Measurements from ENCODE around the gene PRM1.
A peak's percentile ranks its signal among the peaks of the same experiment; 100 is the strongest.

The PRM1 gene, protein sequence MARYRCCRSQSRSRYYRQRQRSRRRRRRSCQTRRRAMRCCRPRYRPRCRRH

DNA sequence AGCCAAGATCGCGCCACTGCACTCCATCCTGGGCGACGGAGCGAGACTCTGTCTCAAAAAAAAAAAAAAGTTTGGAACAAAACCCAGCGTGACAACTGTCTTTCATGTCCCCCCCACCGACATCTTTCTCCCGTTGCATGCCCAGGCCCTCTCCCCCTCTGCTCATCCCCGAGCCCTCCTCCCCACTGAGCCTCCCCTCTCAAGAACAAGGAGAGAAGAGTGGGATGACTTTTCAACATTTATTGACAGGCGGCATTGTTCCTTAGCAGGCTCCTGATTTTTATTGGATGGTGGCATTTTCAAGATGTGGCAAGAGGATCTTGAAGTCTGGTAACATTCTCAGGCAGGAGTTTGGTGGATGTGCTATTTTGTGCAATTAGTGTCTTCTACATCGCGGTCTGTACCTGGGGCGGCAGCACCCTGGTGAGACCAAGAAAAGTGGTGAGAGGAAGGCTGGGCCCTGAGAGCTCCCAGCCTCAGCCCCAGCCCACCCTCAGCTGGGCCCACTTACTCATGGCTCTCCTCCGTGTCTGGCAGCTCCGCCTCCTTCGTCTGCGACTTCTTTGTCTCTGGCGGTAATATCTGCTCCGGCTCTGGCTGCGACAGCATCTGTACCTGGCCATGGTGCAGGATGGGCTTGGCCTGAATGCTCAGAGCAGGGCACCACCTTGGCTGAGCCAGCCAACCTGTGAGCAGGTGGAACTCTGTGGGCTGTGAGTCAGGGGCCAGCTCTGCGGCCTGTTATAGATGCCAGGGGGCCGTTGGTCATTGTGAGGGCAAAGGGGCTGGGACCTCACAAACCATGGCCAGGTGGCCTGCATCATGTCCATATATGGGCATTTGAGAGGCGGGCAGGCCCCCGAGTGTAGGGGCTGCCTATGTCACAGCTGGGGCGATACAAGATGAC lies at the start of gene PRM1:
Gene PRM1, minus strand, starts transcription at position 715 of the 907 bp plus-strand sequence. Its CDS starts 92 bp downstream, at position 623.
- DNase-seq = no peak

DNA sequence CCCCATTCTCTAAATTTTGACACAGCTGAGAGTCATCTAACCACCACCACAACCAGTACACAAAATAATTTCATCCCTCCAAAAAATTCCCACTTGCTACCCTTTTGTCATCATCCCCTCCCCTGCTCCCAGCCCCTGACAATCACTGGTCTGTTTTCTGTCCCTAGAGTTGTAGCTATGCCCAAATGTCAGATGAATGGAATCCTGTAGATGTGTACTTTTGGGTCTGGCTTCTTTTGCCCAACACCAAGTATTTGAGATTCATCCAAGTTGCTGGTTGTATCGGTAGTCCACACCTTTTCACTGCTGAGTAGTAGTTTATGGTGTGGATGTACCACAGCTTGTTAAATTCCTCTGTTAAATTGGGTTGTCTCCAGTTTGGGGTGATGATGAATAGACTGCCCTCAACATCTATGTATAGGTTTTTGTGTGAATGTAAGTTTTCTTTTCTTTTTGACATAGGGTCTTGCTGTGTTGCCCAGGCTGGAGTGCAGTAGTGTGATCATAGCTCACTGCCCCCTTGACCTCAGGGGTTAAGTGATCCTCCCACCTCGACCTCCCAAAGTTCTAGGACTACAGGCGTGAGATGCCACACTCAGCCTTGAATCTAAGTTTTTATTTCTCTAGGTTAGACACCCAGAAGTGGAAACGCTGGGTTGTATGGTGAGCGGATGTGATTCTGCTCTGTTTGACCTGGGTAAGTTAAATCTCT lies 49.6 kb upstream of the PRM1 start:
- no peak for DNase-seq

DNA sequence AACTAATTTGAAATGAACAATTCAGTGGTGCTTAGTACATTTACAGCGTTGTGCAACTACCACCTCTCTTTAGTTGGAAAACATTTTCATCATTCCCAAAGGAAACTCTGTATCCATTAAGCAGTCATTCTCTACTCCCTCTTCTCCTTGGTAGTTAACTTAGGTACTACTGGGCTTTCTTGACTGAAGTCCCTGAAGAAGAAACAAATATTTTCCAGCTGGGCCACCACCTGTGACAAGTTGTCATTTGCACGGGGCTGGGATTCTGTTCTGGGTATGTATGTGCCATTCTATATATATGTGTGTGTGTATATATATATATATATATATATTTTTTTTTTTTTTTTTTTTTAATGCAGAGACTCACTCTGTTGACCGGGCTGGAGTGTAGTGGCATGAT lies 48.8 kb upstream of the PRM1 start:
- DNase-seq = no peak

DNA sequence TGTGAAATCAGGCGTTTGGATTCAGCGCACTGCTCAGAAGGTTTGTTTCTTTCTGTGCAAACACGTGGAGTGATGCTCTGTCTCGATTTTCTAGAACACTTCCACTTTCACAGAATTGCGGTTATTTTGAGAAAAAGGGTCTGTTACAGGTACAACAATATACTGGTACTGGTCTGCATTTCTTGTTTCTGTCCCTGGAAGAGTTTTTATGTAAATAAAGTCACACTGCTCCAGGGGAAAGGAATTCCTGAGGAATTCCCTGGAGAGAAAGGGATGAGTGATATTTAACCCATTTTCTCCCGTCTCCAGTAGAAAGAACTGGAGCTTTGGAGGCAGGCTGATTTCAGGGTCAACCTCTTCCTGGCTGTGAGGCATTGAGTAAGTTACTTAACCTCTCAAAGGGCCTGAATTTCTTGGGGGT lies 48.0 kb upstream of the PRM1 start:
- DNase-seq = no peak

DNA sequence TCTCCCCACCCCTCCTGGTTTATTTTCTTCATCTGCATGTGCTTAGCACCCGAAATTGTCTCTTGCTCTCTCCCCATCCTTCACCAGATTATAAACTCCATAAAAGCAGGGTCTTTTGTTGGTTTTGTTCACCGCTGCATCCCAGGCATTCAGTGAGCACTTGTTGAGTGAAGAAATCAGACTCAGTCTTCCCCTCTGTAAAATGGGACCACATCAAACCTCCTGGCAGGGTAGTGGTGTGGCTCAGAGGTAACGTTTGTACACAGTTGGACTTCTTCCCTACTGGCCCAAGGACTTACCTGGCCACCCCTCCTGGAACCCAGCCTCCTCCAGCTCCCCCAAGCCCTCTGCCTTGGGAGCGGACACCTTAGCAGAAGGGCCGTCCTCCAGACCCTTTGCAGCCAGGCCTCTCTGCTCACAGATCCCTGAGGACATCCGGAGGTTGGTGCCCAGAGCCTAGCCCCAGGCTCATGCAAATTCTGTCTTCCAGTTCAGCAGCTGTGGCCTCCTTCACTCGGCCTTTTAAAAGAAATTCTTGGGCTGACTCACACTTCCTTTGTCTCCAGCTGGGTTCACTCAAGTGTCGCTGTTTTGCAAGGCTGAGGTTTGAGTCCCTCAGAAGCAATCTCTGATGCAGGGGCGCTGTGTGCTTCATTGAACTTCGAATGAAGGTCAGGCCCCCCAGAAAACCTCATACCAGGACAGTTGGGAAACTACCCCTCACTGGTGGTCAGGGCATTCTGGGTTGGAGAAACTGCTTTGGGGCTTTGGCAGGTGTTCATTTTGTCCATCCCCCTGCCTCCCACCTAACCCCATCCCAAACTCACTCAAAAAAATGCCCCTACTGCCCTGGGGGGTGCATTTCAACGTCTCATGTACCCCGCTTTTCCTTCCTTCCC lies 47.3 kb upstream of the PRM1 start:
- DNase-seq = peak; percentile 39

DNA sequence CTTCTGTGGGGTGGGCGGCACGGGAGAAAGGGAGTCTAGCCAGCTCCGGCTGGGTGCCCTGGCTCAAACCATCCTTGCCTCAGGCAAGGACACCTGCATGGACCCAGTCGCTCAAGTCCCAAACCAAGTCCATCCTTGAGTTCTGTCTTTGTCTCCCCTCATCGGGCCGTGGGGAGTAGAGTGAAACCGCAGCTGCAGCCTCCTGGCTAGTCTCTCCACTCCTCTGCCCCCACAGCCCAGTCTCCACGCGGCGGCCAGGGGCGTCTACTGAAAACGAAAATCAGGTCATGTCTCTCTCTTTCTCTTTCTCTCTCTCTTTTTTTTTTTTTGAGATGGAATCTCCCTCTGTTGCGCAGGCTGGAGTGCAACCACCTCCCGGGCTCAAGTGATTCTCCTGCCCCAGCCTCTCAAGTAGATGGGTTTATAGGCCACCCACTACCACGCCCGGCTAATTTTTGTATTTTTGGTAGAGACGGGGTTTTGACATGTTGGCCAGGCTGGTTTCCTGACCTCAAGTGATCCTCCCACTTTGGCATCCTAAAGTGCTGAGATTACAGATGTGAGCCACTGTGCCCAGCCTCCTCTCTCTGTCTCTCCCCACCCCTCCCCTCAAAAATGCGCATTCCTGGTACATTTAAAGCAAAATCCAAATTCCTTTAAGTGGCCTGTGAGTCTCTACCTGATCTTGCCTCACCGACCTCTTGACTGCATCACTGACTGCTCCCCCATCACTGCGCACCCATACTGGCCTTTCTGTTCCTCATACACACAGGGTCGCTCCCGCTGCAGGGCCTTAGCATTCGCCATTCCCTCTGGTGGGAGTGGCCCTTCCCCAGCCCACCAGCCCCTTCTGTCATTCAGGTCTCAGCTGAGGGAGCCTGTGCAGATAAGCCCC lies 46.4 kb upstream of the PRM1 start:
- DNase-seq = no peak

DNA sequence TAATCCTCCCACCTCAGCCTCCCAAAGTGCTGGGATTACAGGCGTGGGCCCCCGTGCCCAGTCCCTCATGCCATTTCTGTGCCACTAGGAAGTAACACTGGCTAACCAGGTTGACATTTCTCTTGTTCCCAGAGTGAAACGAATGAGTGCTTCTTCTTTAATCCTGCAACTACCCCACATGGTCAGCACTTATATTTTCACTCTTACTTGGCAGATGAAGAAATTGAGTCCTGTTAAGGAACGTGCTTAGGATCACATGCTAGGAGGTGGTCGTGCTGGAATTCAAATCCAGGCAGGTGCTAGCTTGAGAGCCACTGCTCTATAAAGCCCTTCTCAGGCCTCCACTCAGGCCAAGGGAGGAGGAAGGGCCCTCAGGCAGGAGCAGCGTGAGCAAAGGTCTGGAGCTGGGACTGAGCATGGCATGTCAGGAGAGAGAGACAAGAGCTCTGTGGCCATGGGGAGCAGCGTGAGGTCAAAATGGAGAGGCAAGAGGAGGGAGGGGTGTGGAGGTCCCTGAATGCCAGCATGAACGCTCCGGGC lies 45.7 kb upstream of the PRM1 start:
- no peak for DNase-seq

DNA sequence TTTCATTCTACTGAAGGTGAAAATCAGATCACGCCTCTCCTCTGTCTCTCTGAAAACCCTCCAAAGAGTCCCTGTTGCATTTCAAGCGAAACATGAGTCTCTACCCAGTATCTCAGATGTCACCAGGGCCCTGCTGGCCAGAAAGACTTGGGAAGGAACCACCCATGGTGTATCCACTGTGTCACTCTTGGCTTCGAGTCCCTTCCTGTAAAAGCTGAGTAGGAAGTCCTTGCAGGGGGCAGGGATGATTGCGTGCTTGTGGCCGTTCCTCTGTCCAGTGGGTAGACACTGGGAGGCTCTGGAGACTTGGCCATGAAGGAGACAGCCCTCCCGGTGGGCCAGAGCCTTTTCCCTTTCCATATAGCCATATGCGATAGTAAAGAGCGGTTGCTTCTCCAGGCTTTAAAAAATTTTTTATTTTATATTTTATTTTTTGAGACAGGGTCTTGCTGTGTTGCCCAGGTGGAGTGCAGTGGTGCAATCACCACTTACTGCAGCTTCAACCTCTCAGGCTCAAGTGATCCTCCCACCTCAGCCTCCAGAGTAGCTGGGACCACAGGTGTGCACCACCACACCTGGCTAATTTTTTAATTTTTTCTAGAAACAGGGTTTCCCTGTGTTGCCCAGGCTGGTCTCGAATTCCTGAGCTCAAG lies 45.1 kb upstream of the PRM1 start:
- DNase-seq = no peak

DNA sequence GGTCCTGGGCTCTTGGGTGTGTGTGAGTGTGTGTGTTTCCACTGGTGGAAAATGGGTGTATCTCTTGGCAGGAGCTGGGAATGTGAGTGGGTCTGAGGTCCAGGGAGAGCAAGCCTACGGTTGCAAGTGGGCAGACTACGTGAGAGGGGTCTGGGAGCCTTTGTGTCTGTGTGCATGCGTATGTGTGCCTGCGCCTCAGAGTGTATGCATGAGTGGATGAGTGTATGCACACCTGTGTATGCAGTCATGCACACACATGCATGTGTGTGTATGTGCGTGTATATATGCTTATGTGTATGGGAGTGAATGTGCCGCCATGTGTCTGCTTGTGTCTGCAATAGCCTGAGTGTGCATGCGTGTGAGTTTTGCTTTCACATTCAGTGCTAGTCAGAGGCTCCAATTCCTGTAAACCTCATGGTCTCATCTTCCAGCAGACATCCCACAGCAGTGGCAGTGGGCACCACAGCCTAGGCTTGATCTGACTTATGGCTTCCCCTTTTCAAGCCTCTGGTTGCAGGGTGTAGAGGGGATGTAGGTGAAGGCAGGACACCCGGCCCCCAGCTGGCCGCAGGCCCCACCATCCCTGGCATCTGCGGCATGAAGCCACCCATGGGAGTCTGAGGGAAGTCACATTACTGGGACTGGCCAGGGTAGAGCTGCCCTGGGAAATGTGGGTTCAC lies 44.4 kb upstream of the PRM1 start:
- no peak for DNase-seq

DNA sequence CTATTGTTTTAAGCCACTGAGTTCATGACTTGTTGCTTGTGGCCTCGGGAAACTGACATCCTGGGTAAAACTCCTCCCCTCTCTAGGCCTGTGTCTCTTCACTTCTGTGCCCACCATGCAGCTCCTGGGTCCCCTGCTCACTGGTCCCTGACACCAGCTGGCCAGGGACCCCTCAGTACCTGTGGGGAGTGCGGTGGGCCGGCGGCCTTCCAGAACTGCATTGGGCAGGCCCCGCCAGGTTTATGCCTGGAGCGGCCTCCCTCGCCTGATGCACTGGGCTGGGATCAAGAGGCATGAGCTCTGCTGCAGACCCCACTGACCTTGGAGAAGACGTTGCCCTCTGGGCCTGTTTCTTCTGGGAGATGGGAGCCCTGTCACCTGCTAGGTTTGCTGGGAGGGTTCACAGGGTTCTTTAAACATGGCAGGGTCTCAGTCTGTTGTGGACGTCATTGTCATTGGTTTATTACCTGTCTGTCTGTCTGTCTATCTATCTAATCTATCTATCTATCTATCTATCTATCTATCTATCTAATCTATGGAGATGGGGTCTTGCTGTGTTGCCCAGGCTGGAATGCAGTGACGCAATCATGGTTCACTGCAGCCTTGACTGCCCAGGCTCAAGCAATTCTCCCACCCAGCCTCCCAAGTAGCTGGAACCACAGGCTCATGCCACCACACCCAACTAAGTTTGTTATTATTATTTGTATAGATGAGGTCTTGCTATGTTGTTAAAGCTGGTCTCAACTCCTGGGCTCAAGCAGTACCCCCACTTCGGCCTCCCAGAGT lies 42.6 kb upstream of the PRM1 start:
- no peak for DNase-seq

DNA sequence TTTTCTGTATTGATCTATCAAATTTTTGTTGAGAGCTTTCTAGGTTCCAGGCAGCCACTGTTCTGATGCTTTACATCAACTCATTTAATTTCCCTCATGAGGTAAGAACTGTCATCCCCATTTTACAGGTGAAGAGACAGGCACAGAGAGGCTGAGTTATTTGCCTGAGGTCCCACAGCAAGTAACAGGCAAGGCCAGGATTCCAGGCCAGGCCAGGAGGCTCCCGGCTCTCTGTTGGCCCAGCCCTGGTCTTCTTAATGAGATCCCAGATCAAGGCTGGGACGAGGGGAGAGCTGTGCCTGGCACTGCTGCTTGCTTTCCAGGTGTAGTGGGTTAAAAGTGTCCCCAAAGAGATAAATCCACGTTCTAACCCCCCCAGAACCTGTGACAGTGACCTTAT lies 41.7 kb upstream of the PRM1 start:
- no peak for DNase-seq

DNA sequence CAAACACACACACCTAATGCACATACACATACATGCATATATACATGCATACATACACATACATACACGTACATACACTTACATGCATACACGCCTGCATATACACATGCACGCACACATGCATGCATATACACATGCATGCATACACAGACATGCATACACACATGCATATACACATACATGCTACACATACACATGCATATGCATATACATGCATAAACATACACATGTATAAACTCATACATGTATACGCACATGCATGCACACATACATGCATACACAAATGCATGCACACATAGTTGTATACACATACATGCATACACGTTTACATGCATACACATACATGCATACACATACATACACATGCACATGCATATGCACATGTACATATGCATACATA lies 40.5 kb upstream of the PRM1 start:
- no peak for DNase-seq

DNA sequence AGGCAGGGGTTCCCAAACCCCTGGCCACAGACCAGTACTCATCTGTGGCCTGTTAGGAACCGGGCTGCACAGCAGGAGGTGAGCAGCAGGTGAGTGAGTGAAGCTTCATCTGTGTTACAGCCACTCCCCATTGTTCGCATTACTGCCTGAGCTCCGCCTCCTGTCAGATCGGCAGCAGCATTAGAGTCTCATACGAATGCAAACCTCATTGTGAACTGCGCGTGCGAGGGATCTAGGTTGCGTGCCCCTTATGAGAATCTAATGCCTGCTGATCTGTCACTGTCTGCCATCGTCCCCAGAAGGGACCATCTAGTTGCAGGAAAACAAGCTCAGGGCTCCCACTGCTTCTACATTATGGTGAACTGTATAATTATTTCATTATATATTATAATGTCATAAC lies 39.0 kb upstream of the PRM1 start:
- DNase-seq = no peak

DNA sequence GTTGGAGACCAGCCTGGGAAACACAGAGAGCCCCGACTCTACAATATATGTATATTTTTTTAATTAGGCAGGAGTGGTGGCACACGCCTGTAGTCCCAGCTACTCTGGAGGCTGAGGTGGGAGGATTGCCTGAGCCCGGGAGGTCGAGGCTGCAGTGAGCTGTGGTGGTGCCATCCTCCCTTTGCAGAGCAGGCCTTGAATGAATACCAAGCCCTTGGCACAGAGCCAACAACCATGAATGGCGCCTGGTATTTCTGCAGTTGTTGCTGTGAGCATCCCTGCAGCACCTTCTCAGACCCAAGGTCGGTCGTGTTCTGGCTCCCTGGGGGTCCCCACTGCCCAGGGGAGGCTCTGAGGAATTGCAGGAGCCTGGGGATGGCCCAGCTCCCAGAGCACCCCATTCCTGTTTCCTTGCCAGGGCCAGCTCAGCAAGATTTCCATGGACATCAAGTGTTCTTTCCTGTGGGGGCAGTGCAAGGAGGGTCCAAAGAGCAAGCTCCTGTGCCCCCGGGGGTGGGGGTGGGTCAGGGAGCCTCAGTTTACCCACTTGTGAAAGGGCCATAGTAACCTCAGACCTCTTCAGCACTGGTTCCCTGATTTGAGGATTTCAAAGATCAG lies 38.5 kb upstream of the PRM1 start:
- no peak for DNase-seq

DNA sequence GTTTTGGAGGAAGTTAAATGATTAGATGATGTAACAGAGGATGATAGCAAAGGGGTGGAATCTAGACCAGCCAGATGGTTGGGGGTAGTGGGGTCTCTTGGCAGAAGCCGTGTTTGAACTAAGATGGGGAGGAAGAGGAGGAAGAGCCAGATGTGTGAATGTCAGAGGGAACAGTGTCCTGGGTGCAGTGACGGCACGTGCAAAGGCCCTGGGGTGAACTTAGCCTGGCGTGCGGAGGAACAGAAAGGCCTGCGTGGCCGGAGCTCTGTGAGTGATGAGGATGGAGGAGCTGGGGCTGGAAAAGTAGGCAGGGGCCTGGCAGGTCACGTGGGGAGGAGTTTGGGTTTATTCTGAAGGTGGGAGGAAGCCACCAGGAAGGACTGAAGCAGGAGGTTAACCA lies 37.7 kb upstream of the PRM1 start:
- no peak for DNase-seq

DNA sequence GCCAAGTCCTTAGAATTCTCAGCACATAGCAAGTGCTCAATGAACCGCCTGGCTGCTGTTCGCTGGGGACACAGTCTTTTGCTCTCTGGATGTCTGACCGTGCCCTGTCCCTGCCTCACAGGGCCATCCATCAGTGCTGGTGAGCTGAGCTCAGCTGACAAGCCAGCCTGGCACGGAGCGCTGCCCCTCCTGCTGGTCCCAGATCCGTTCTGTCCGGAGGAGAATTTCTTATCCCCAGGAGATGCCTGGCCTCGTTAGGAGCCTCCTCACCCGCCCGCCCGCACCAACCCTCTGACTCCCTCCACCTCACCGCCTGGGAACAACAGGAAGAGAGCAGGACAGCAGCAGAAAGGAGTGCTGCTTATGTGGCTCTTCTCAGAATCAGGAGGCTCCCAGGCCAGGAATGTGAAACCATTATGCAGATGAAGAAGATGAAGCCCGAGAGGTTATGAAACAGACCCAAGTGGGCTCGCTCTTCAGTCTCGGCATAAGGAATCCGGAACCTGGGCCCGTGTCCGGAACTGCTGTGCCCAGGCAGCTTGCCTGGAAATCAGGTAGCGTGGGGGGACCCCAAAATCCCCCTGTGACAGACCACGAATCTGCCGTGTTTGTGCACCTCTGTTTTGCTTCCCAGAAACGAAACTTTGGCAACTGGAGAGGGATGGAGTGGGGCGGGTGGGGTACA lies 35.3 kb upstream of the PRM1 start:
- no peak for DNase-seq

DNA sequence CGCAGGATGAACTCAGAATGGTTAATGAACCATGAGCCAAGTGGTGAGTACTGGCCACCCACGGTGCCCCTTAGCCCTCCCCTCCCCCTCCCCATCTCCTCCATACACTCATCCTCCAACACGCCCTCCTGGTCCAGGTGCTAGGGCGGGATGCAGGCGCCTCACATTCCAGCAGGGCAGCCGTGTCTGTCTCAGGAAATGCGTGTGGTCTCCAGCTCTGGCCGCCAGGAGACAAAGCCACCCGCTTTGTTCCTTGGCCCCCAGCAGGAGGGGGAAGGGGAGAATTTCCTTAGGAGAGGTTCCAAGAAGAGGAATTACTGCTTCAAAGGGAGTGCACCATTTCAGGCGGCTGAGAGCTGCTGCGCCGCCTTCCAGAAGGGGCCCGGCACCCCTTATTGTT lies 34.4 kb upstream of the PRM1 start:
- no peak for DNase-seq

DNA sequence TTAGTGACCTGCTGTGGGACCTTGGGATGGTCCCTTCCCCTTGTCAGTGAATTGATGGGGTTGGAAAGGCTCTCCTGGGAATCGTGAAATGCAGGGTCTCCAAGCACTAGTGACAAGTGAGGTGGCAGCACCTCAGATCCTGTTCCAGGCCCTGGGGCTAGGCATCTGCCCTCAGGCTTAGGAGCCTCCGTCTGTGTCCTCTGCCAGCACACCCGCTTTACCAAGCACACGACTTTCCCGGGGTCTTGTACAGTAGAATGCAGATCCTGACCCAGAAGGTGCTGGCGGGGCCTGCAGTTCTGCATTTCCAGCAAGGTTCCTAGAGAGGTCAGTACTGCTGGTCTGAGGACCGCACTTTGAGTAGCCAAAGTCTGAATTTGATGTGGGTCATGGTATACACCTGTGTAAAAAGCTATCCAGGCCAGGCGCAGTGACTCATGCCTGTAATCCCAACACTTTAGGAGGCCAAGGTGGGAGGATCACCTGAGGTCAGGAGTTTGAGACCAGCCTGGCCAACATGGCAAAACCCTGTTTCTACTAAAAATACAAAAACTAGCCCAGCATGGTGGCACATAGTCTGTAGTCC lies 33.3 kb upstream of the PRM1 start:
- DNase-seq = no peak
